ENCODE measurements around the gene TPCN2.

The TPCN2 gene

DNA sequence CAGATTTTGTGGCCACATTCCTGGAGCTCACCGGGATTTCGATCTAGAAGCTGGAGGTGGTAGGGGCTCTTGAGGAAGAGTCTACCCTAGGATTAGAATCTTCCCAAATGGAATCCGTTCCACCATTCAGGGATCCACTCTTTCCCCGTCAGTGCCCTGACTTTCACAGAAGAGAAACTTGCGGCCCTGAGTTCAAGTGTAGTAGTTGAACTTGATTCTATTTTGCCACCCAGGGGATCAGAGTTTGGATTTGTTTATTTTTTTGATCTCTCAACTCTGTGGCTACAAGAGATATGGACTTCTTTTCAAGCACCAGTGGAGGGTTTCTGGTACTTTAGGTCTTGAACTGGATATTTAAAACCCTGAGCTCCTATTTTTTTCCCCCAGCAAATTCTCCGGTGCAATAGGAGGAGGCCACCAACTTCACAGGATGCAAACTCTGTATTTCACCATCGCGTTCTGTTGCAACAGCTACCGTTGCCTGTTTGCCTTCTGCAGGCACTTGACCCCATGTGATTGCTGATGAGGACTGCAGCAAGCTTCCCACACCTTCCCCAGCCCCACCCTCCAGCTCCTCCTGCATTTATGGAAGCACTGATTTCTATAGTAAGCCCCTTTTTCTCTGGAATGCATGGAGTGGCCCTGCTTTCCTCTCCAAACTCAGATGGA lies 20.9 kb upstream of the TPCN2 start:
- TF ChIP-seq, protein P1, sequence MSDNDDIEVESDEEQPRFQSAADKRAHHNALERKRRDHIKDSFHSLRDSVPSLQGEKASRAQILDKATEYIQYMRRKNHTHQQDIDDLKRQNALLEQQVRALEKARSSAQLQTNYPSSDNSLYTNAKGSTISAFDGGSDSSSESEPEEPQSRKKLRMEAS (IDR thresholded peaks at IDR 0.05; ENCODE audit: low read depth, low read length): peak; percentile 81
- no peak for TF ChIP-seq POLR2A (IDR thresholded peaks at IDR 0.05; ENCODE audit: extremely low read depth, insufficient read length)
- TF ChIP-seq MYC (IDR thresholded peaks at IDR 0.05; ENCODE audit: low read depth, low read length): peak; percentile 91
- TF ChIP-seq, protein P2, sequence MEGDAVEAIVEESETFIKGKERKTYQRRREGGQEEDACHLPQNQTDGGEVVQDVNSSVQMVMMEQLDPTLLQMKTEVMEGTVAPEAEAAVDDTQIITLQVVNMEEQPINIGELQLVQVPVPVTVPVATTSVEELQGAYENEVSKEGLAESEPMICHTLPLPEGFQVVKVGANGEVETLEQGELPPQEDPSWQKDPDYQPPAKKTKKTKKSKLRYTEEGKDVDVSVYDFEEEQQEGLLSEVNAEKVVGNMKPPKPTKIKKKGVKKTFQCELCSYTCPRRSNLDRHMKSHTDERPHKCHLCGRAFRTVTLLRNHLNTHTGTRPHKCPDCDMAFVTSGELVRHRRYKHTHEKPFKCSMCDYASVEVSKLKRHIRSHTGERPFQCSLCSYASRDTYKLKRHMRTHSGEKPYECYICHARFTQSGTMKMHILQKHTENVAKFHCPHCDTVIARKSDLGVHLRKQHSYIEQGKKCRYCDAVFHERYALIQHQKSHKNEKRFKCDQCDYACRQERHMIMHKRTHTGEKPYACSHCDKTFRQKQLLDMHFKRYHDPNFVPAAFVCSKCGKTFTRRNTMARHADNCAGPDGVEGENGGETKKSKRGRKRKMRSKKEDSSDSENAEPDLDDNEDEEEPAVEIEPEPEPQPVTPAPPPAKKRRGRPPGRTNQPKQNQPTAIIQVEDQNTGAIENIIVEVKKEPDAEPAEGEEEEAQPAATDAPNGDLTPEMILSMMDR (IDR thresholded peaks at IDR 0.05; ENCODE audit: low read depth, low read length): no peak
- DNase-seq (ENCODE audit: low read depth): peak; percentile 96
- peak overlapping the region; percentile 27 for H3K4me3 ChIP-seq (ENCODE audit: low read depth, low read length)

- H3K4me3 ChIP-seq (ENCODE audit: low read depth, low read length): no peak overlapping the region
- TF ChIP-seq MYC (IDR thresholded peaks at IDR 0.05; ENCODE audit: low read depth, low read length): no peak
- TF ChIP-seq, protein P2 (IDR thresholded peaks at IDR 0.05; ENCODE audit: low read depth, low read length): no peak
- TF ChIP-seq POLR2A (IDR thresholded peaks at IDR 0.05; ENCODE audit: extremely low read depth, insufficient read length): no peak
These were observed 18.4 kb upstream of the TPCN2 start for GRCh38 chr11:69030301-69030700.

GRCh38 chr11:69032833-69033232 lies 15.9 kb upstream of the TPCN2 start:
- no peak overlapping the region for H3K4me3 ChIP-seq (ENCODE audit: low read depth, low read length)
- TF ChIP-seq, protein P2 (IDR thresholded peaks at IDR 0.05; ENCODE audit: low read depth, low read length): no peak
- TF ChIP-seq POLR2A (IDR thresholded peaks at IDR 0.05; ENCODE audit: extremely low read depth, insufficient read length): no peak
- TF ChIP-seq MYC (IDR thresholded peaks at IDR 0.05; ENCODE audit: low read depth, low read length): no peak
- TF ChIP-seq, protein P1 (IDR thresholded peaks at IDR 0.05; ENCODE audit: low read depth, low read length): no peak
- DNase-seq (ENCODE audit: low read depth): no peak

More at GRCh38 chr11:69030301-69030700, 18.4 kb upstream of the TPCN2 start:
- DNase-seq (ENCODE audit: low read depth): no peak

GRCh38 chr11:69033431-69033830 lies 15.3 kb upstream of the TPCN2 start:
- TF ChIP-seq, protein P1 (IDR thresholded peaks at IDR 0.05; ENCODE audit: low read depth, low read length): no peak
- TF ChIP-seq POLR2A (IDR thresholded peaks at IDR 0.05; ENCODE audit: extremely low read depth, insufficient read length): no peak
- H3K4me3 ChIP-seq (ENCODE audit: low read depth, low read length): no peak overlapping the region
- DNase-seq (ENCODE audit: low read depth): no peak

GRCh38 chr11:69034123-69034867 lies 14.4 kb upstream of the TPCN2 start:
- TF ChIP-seq, protein P2 (IDR thresholded peaks at IDR 0.05; ENCODE audit: low read depth, low read length): no peak
- TF ChIP-seq, protein P1 (IDR thresholded peaks at IDR 0.05; ENCODE audit: low read depth, low read length): no peak
- TF ChIP-seq MYC (IDR thresholded peaks at IDR 0.05; ENCODE audit: low read depth, low read length): no peak
- no peak for TF ChIP-seq POLR2A (IDR thresholded peaks at IDR 0.05; ENCODE audit: extremely low read depth, insufficient read length)
- no peak for DNase-seq (ENCODE audit: low read depth)
- H3K4me3 ChIP-seq (ENCODE audit: low read depth, low read length): no peak overlapping the region
